Fibroblast of skin of left biceps (primary cell): ENCODE results near the gene PRR7.
A peak's percentile ranks its signal among the peaks of the same experiment; 100 is the strongest.
"Not testable (repeated sequence)": the region's sequence is repeated elsewhere in the genome, so short reads cannot be mapped to it uniquely, and the experiment has no call there.

Experiments used
- DNase-seq, 2 experiments: peaks; one replicate each; pipeline ENCODE4 v3.0.0-alpha.2; 2013; ENCODE audit warnings: low read depth in 2 of 2

PRR7 gene

GRCh38 chr5:177484902-177485549 is 38.4 kb downstream of the PRR7 start:
- DNase-seq, result no peak

GRCh38 chr5:177485753-177486152 is 39.1 kb downstream of the PRR7 start:
- not testable (repeated sequence) for DNase-seq

GRCh38 chr5:177486256-177486655 is 39.6 kb downstream of the PRR7 start:
- DNase-seq, result no peak

- DNase-seq, result no peak
Observed at GRCh38 chr5:177487144-177487543, 40.5 kb downstream of the PRR7 start.

GRCh38 chr5:177487975-177488374 is 41.4 kb downstream of the PRR7 start:
- DNase-seq, result no peak

GRCh38 chr5:177489119-177489716 is 42.6 kb downstream of the PRR7 start:
- DNase-seq, result no peak

GRCh38 chr5:177490311-177490991 is 43.8 kb downstream of the PRR7 start:
- no peak for DNase-seq

- DNase-seq, result no peak
Observed at GRCh38 chr5:177490992-177491391, 44.4 kb downstream of the PRR7 start.

- DNase-seq, result no peak
Observed at GRCh38 chr5:177491429-177491945, 44.9 kb downstream of the PRR7 start.

GRCh38 chr5:177491983-177492746 is 45.6 kb downstream of the PRR7 start:
- DNase-seq, result no peak

- no peak for DNase-seq
Observed at GRCh38 chr5:177492841-177493240, 46.2 kb downstream of the PRR7 start.

- DNase-seq, result no peak
Observed at GRCh38 chr5:177493795-177494345, 47.3 kb downstream of the PRR7 start.

- peak; percentile 75 to 81 for DNase-seq
Observed at GRCh38 chr5:177494346-177495195, 48.0 kb downstream of the PRR7 start.

- peak; percentile 72 to 74 for DNase-seq
Observed at GRCh38 chr5:177495243-177496060, 48.8 kb downstream of the PRR7 start.

GRCh38 chr5:177496070-177496726 is 49.6 kb downstream of the PRR7 start:
- no peak for DNase-seq

- peak; percentile 90 to 92 for DNase-seq
Observed at GRCh38 chr5:177496727-177497291, 50.2 kb downstream of the PRR7 start.

- peak; percentile 93 to 95 for DNase-seq
Observed at GRCh38 chr5:177497292-177498012, 50.8 kb downstream of the PRR7 start, which contains the start of gene PDLIM7. TSS of gene PDLIM7 (minus strand) at chr5:177497604. CDS start at chr5:177496512, 1,092 bp downstream.
